HG03045 (cell line): Measurements from ENCODE around the gene NEUROD6.

Experiments used
- ATAC-seq: cut with Tn5 transposase; IDR thresholded peaks from one replicate; pipeline ENCODE4 v1.9.1; 2021; ENCODE audit warnings: mild to moderate bottlenecking, moderate library complexity; ENCODE audit not compliant: unreplicated experiment

The NEUROD6 gene

DNA sequence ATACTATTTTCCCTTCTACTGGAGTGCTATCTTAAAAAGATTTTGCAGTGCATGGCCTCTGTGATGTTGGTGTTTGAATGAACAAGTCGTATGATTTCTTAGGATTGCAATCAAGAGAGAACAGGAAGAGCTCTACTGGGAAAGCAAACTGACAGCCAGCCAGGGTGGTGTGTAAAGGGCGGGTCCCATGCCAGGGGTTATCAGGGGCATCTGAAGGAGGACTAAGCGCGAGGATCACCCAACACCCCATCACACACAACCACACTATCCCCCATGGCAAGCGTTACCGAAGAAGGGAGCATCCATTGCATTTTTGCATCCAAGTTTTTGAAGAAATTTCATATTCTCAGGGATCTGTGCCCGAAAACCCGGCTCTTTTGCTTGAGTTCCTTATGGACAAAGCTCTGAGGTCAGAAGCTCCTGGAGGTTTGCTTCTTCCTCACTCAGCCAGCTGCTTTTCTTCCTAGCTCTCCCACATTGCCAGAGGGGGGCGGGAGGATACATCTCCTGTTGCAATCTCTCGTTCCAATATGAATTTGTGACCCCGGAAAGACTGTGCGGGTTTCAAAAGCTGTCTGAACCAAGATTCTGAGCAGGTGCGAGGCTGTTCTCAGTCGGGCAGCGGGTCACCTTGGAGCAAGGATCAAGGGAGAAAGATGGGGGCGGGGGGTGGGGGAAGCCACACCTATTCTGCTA lies 5.2 kb downstream of the NEUROD6 start:
- ATAC-seq: no peak

DNA sequence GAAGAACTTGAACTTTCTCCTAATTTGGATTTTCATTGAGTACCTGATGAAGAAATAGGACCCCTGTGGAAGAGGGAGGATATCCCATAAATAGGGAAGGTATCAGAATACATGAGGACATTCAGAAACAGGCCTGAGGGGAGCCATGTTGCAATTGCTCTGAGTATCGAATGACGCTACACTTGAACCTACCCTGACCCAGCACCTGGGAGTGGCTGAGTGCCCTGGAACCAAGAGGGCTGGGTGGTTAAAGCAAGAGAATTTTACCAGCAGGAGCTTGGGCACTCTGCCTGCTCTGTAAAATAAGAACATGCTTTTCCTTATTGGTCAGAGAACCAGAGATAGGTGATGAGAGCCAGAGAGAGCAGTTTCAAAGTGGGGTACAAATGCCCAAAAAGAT lies 7.2 kb downstream of the NEUROD6 start:
- no peak for ATAC-seq

DNA sequence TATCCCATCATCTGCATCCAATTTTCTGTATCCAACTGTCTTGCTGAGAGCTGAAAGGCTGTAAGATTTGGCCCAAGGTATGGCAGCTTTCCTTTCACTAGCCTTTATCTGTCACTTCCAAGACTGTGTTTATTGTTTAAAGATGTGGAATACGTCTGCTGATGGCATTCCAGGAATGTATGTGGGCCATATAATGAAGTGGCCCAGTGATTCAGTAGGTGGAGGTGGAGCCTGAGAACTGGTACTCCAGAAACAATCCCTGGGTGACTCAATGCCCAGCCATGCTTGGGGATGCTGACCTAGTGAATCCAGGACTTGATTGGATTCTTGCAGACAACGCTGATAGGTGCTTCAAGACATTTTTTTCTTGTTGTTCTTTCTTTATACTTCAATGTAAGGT lies 13.5 kb downstream of the NEUROD6 start:
- no peak for ATAC-seq

DNA sequence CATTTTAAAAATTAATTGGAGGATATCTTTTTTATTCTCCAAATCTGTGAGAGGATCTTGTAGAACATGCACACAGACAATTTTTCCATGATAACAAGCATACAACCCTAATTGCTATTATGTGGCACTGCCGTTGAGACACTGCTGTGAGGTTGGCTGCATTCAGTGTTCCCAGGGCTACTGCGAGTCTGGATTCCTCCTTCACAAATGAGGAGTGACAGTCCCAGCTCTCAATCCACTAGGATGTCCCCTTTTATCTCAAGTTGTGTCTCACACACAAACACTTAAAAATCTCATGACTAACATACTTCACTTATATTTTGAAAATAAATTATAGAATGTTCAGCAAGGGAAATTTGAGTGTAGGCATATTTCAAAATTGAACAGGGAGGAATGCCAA lies 14.1 kb downstream of the NEUROD6 start:
- no peak for ATAC-seq

DNA sequence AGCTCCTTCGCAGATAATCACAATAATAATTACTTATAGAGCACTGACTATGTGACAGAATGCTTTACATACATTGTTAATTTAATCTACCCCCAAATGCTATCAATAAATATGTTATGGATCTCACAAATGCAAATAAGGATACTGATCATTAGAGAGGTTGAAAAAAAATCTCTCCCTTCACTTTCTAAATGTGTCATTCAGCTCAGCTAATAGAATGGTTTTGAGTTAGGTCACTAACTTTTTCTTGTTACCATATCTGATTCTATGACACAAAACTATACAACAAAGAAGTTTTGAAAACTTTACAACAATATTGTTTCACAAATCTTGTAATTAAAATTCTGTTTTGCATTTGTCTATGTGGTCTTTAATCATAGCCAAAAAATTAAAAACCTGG lies 17.4 kb downstream of the NEUROD6 start:
- ATAC-seq: no peak

DNA sequence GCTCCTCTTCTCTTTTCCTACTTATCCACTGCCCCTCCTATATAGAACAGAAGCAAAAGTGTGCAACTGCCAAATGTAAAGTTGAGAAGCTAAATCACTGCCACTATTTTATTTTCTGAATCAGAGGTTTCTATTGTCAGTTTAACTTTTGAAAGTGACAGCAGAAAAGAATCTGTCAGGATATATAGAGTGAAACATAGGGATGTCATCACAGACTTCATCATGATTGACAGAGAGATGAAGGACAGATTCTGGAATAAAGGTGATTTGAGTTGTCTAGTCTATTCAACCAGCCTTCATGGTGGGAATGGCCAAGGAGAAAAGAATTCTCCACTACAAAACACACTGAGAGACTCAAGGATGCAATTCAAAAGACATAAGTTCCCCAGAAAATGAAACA lies 19.9 kb downstream of the NEUROD6 start:
- no peak for ATAC-seq

DNA sequence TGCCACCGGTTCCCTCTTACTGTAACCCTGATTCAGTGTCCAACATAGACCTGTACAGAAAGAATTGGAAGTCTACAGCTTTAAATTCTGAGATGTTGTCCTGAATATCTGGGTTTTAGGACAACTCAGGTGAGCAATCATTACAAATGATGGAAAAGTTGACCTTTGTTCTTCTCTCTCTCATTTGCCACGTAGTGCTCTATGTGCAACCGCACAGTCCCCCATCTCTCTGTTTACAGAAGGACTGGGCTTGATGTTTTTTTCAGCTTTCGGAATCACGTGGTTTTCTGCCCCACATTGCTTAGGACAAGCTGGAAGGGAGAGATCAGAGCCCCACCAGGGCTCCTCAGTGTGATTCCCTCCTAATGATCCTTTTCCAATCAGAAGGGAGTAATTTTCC lies 22.2 kb downstream of the NEUROD6 start:
- no peak for ATAC-seq

DNA sequence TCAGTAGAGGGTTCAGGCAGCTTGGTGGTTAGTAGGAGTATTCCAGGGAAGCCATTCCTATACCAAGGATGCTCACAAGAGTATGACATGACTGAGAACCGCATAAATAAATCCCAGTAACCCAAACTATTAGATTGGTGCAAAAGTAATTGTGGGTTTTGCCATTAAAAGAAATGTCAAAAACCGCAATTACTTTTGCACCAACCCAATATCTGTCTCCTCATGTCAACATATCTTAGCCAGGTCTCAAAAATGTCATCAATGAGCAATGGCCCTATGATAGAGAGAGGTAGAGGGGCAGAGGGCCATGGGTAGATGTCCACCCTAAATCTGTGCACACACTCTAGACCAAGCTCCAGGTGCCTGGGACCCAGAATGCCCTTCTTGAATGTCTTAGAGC lies 23.6 kb downstream of the NEUROD6 start:
- no peak for ATAC-seq

DNA sequence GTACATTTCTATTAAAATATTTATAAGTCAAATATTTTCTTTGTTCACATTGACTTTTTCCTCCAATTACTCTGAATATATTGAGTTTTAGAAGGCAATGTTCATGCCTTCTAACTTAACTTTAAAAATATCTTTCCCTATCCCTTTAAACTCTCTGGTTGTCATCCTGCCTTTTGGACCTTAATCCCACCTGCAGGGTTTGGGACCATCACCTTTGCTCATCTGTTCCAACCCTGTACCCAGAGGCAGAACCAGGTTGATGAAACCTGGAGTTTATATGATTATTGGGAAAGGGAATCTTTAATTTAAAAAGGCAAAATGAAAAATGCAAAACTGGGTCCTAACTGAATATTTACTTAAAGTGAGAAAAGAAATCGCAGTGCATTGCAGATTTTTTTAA lies 24.8 kb downstream of the NEUROD6 start:
- ATAC-seq: no peak

DNA sequence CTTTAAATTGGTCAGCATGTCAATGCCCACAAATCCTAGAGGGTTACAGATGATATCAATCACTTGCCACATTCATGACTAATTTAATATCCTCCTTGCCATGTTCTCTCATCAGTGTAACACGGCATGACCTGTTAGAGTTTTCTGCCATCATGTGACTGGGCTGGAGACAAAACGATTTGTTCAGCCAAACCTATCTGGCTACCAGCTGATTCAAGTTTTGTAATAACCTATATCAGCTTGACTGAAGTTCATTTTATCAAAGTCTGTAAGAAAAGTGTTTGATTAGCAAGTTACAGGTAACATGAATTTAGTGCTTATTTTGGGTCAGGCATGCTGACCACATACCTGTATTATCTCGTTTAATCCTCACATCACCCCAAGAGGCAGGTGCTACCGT lies 25.7 kb downstream of the NEUROD6 start:
- ATAC-seq: no peak

DNA sequence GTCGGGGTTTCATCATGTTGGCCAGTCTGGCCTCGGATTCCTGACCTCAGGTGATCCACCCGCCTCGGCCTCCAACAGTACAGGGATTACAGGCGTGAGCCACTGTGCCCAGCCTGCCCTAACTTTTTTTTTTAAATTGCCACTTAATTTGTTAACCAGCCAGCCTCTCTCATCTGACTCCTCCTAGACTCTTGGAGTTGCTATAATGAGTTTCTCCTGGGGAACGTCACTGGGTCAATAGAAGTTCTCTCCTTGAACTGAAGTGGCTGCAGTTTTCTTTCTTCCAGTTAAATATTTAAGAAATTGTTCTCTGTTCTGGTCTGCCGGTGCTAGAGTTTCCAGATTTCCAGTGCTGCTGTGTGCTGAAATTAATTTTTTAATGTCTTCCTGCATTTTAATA lies 27.6 kb downstream of the NEUROD6 start:
- ATAC-seq: no peak

DNA sequence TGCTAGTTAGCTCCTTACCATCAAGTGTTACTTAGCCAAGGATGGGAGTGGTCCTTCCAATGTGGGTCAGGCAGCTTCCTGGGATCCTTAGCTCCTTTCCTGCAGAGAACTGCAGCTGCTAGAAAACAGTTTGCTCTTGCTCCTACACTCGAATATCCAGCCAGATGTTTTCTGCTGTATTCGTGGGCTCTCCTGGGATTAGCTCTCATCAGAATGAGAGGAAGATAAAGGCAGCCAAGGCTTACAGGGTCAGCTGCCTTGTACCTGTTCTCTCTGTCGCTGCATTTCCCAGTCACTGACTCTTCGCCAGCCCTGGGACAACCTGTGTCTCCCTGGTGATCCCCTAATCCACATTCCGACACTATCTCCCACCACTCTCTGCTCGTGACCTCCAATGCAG lies 29.0 kb downstream of the NEUROD6 start:
- no peak for ATAC-seq

DNA sequence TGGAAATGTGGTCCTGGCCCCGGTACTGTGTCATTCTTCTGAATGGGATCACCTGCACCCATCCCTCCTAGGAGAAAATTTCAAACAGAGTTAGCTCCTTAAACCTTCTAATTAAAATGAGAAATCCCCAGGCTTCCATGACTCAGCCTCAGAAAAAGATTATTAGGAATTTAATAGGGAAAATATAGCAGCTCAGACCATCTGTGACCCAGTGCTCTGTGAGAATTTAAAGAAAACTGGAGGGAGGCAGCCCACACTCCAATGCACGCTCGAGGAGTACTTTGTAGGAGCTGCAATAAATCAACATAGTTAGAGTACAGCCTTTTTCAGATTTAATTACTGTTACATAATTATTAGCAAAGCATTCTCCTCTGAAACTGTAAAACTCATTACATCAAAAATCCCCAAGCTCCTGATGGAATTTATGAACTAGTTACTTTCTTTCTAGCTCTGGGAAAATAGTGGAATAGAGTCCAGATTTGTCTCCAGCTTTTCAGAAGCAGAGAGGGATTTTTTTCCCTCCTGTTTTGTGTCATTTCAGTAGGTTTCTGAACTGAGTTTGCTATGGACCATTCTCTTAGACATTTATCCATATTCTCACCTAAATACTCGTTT lies 30.1 kb downstream of the NEUROD6 start:
- no peak for ATAC-seq

DNA sequence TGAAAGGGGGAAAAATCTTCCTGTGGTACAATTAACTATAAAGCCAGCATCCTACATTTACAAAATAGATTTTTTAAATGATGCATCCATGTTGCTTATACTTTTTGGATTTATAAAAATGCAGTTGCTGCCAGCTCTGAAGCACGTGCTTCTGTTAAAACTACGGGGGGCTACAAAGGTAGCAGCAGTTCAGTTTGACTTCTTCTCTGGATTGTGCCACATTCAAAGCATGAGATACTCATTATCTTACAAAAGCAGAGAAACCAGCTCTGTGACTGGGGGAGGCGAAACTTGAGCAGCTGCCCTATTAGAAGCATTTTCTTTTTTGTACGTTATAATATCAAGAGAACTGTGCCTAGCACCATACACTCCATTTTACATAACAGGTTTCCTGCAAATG lies 31.1 kb downstream of the NEUROD6 start:
- ATAC-seq: no peak

DNA sequence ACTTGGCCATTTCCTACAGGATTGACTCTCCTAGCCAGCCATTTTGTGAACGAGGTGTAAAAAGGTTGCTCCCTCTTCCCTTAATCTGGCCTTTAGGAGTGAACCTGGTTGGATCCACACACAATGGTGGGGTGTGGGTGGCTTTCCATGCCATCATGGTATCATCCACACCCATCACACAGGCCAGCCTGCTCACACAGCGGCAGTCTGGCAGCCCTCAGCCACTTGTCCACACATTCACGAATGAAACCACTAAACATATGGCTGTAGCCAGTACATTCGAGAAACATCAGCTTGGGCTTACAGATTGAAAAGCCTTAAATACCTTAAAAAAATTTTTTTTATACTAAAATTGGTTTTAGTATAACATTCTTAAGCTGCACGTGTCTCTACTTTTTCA lies 31.9 kb downstream of the NEUROD6 start:
- no peak for ATAC-seq

DNA sequence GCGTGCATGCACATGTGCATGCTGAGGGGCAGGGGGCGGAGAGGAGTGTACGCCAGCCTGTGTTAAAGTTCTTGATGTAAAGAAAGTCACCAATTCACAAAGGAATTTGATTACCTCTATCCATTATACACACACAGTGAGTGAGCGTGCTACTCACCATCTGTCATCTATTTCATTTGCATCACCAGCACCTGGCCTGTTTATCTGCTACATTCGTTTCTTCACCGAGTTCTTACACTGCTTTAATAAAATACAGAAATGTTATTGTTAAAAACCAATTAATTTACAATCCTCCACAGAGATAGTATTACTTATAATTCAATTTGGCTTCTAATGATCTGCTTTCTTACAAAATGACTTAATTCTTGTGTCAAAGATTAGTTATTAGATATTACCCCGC lies 32.6 kb downstream of the NEUROD6 start:
- ATAC-seq: no peak

DNA sequence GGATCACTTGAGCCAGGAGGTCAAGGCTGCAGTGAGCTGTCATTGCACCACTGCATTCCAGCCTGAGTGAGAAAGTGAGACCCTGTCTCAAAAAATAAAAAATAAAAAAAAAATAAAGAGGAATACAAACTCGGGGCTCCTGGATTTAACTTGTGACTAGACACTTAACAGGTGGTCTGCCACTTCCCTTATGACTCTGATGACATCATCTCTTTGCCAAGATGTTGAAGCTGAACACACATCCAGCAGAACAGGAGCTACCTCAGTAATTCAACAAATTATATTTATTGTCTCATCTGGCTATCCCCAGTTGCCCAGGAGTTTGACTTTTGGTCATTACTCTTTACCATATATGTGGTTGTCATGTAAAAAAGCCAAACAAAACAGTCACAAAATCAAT lies 35.3 kb downstream of the NEUROD6 start:
- ATAC-seq: no peak

DNA sequence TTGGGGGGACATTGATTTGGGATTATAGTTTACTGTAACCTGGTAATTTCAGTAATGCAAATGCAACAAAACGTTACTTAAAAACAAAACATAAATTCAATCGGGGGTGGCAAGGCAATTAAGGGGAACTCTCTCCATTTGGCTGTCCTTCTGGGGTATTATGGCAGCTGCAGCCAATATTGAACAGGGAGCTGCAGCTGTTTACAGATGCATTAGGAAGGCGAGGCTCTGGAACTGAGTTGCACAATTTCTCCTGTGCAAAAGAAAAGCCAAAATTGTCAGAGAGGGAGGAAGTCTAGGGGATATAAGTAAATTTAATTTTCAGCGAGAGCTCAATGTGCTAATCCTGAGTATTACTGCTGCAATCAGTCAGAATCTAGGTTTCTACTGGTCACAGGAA lies 36.1 kb downstream of the NEUROD6 start:
- ATAC-seq: no peak

DNA sequence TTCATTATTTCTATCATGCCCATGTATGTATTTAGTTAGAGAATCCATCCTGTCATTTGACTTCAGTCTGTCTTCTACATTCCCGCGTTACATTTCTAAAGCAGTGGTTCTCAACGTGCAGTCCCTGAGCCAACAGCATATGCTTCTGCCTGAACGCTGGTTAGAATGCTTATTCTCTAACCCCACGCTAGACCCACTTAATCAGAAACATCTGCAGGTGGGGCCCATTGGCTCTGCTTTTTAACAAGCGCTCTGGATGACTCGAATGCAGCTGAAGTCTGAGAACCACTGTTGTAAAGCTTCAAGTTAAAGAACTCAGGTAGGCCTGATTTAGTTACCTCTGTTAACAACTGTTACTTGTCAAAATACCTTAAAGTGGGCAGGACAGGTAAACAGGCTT lies 38.2 kb downstream of the NEUROD6 start:
- no peak for ATAC-seq

DNA sequence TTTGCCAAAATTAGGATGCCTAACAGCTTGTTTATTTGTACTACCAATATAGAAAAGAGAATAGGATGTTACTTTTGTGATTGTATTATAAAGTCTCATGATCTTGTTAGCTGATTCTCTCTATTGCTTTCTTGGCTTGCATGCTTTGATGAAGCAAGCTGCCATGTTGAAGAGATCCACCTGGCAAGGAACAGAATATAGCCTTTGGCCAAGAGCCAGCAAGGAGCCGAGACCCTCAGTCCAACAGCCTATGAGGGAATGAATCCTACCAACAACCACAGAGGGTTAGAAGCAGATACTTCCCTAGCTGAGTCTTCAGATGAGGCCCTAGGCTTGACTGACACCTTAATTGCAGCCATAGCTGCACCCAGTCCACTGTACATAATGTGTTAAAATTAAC lies 41.2 kb downstream of the NEUROD6 start:
- no peak for ATAC-seq

DNA sequence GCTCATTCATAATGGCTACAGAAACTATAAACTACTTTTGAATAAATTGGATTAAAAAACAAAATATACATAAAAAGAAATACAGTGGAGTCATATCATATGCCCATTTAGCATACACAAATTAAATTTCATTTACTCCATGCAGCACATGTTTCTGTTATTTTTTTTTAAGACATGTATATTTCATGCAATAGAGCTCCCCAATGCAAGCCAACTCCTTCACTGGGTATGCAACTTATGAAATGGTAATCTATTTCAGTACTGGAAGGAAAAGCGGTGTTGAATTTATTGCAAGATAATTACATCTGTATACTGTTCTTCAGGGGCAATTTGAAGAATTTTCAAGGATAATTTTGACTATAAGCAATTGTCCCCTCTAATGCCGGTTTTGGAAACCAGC lies 49.9 kb downstream of the NEUROD6 start:
- no peak for ATAC-seq
